Activated CD8-positive, alpha-beta memory T cell treated with anti-CD3 and anti-CD28 coated beads, Interleukin-2, amount 50 U/mL, for 1 hour (primary cell): Measurements from ENCODE around the gene ITCH.

ENCODE experiments used
- DNase-seq: peaks from one replicate; pipeline ENCODE4 v3.0.0-alpha.2; 2020; ENCODE audit errors: extremely low read depth

Gene ITCH

DNA sequence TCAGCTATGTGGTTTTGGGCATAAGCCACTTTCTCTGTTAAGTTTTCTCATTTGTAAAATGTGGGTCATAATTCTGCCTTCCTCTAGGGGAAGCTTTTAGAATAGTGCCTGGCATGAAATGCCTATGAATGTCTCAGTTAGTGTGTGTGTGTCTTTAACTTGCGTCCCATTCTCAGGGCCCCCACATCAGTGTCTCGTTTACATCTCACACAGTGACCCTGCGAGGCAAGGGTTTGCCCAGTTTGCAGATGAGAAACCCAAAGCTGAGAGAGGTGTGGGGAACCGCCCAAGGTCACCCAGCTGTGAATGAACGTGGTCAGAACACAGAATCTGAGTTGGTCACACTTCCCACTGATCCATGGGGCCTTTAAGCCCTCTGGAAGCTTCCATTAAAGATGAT lies 167.3 kb downstream of the ITCH start:
- DNase-seq: no peak

DNA sequence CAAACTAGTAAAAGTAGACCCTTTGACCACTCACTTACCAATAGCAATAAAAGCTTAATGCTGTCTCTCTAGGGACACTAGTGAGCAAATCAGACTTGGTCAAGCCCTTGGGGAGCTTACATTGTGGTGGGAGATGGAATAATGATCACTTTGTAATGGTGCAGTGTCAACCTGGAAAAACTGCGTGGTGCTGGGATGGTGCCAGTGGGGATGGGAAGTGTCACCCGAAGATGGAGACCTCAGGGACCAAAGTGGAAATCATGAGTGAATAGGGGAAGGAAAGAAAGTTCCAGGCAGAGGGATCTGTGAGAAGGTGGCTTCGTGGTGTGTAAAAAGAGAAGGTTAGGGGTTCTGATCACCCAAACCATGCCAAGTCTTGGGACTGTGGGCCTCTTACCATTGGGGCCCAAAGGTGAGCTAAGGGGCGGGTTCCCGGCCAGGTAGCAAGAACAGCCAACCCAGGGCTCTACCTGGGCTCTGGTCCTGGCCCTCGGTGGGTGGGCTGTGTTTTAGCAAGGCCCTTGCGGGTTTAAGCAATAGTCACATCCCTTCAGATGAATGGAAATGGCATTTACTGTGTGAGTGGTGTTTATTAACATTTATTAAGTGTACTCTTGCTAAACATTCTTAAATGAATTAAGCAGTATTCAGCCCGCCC lies 168.7 kb downstream of the ITCH start:
- DNase-seq: no peak

DNA sequence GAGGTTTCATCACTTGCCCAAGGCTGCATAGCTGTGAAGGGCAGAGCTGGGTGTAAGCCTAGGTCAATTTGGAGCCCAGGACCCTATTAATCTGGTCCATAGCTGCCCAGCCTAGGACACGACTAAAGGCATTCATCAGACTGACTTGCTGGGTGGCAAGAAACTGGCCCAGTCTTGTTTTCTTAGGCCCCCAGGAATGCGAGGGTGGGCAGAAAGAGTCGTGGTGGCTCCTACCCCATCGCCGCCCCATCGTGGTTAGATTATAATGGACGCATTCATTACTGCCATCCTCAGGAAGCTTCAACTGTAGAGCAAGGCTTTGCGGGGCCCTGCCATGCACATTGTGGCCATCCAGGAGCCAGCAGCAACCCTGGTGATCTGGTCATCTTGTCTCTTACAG lies 169.2 kb downstream of the ITCH start:
- DNase-seq: no peak

DNA sequence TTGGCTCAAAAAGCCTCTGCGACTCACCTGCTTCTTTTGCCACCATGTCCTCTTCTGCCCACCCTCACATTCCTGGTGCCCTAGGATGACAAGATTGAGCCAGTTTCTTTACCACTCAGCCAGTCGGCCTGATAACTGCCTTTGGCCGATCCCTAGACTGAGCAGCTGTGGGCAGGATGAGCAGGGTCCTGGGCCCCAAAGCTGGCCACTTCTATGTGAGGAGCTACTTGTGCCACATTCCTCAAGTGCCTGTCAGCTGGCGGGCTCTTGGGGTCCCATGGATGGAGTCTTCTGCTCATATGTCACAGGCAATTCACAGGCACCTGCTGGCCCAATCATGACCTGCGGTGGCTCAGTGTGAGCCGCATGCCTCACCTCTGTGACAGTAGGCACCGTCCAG lies 169.7 kb downstream of the ITCH start:
- no peak for DNase-seq

DNA sequence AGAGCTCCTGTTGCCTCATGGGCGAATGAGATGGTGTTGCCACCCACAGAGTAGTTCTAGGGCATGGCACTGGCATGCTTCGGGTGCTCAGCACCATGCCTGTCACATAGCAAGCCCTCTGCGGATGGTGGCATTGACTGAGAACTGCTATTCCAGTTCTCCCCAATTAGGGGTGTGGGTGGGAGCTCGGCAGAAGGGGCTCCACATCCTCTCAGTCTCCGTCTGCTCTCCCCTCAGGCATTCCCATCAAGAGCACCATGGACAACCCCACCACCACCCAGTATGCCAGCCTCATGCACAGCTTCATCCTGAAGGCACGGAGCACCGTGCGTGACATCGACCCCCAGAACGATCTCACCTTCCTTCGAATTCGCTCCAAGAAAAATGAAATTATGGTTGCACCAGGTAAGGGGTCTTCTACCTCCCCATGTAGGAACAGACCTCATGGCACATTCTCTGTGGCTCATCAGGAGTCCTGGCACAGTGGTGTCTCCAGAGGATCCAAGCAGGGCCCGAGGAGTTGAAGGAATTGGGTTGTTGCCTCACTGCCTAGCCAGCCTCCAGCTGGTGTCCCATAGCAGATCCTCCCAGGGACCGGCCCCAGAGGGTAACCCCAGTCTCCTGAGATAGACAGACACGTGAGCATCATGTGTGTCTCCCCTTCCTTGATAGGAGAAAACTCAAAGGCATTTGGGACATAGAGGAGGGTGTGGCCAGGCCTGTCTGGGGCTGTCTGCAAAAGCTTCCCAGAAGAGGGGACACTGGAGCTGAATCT lies 171.5 kb downstream of the ITCH start:
- DNase-seq: no peak

DNA sequence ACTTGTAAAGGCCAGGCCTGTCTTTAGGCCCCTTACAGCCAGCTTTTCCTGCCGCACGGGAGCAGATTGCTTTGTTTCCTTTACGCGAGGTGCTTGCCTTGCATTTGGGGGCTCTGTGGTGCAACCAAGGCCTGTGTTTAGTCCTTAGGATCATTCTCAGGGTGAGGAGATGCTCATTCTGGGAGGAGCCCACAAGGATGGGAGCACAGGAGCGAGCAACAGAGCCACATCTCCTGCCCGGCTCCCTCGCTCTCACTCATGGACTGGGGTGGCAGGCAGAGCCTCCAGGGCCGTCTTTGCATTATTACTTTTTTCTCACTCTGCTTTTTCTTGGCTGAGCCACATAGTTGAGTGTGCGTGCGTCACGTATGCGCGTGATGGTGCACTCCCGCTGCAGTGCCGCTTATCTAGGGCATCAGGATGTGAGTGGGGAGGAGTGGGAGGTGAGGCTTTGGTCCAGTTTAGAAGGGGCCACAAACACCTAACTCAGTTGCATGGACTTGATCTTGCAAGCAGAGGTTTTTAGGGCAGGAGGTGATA lies 172.3 kb downstream of the ITCH start:
- no peak for DNase-seq

DNA sequence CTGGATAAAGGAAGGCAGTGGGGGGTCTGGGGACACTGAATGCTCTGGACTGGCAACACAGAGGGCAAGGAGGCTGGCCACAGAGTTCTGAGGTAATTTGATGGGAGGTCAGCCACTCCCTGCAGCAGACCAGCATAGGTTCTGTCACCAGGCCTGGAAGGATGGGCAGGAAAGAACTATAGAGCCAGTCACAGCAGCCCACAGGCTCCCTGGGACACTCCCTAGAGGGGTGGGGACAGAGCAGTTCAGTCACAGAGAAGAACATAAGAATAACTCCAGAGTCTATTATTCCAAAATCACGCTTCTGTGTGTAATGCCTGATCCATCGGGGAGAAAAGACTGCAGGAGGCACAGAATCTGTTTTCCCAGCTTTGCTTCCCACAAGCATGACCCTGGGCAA lies 172.8 kb downstream of the ITCH start:
- no peak for DNase-seq

DNA sequence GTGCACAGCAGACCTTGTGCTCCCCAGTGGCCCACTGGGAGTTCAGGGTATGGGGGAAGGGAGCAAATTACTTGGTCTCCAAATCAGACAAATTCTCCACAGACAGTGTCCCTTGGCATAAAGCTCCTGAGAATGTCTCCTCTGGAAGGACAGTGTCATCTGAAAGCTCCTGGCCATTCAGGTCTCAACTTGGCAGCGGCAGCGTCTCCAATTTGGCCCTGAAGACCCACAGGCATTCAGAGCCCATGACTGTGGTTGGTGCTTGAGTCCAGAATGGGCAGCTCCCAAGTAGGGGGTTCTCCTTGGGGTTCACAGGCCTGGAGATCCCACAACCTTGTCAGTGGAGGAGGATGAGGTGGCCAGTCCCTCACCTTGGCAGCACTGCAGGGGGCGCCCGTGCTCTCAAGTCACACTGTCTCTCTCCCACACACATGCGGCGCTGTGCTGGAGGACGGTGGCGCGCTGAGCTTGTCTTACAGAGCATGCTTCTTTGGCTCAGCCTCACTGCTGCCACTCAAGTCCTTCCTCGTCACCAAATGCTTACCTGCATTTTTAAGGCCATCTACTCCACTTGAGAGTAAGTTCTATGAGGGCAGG lies 173.8 kb downstream of the ITCH start:
- no peak for DNase-seq

DNA sequence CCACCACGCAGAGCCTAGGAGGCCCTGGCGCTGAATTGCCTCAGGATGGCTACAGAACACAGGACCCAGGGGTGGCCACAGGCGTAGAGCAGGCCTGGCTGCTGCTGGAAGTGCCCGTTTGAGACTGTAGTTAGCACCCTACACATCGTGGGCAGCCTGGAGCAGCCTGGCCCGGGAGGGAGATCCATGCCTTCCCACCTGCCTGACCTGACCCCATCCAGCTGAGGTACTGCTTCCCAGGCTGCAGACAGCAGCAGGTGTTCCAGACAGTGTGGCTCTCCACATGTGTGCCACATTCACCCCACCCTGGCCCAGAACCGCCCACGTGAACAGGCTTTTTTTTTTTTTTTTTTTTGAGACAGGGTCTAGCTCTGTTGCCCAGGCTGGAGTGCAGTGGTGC lies 174.6 kb downstream of the ITCH start:
- DNase-seq: no peak

DNA sequence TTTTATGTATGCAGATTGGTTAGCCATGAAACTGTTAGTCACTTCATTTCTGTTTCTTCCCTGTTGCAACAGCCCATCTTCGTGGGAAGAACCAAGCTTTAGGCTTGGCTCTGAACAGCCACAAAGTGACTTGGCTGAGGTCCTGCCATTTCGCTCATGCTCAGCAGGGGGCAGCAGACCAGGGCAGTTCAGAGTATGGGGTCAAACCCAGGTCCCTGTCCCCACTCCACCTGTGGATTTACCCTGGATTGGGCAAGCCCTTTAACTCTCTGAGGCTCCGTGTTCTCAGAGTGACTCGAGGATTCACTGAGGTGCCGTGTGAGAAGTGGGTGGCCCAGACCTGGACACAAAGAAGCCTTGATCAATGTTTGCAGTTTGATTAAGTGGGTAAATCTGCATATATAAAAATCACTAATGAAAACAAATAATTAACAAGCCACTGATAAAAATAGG lies 175.6 kb downstream of the ITCH start:
- no peak for DNase-seq

DNA sequence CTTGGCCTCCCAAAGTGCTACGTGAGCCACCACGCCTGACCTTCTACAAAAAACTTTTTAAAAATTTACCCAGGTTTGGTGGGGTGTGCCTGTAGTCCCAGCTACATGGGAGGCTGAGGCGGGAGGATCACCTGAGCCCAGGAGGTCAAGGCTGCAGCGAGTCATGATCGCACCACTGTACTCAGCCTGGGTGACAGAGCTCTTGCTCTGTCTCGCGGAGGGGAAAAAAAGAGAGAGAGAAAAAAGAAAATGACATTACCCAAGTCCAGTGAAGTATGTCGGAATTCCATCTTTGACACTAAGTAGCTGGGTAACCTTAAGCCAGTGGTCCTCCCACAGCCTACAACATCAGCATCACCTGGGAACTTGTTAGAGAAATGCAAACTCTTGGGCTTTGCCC lies 176.7 kb downstream of the ITCH start:
- no peak for DNase-seq

DNA sequence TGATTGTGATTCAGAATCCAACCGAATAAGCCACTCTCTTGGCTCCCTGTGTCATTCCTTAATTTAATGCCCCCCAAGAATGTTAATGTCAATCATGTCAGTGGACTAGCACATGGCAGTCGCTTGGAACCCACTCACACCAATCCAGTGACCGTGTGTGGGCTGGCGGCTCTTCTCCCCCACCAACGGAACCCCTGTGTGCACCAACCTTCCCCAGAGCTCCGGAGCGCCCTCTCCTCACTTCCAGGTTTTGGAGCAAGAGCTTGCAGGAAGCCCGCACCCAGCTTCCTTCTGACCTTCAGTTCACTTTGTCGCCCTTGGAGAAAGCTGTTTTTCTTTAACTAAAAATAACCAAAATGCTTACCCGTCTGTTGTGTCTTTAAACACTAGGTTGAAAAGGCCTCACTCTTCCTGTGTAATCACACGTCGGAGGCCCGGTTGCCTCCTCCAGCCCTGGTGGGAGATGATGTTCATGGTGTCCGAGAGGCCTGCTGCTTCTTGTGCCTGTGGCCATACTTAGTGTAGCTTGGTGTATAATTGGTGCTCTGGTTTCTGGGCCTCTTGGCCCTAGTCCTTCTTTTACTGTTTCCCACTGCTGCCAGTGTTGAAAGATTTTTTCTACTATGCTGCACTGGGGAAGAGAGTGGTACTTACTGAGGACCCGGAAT lies 177.7 kb downstream of the ITCH start:
- no peak for DNase-seq

DNA sequence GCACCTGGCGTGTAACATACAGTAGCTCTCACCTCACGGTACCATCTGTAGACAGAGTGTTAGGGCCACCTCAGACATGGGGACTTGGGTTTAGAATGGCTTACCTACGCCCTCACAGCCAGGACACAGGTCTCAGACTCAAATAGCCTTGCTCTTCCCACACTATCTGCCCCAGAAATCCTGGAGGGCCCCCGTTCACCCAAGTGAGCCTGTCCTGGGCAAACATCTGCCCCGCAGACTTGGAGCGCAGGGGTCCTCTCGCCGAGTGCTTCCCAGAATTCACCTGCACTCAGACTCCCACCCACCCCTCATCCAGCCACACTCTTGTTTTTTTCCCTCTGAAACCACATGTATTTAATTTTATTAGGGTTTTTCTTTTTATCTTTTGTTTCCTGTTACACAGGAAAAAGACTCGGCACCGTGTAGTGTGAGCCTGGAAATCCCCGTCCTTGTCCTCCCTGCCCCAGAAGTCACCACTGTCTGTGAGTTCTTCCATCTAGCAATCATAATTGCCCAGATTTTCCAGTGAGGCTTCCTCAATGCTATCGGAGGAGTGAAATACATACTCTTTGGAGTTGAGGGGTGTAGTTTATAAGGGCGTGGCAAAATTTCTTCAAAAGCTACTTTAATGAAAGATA lies 178.3 kb downstream of the ITCH start:
- no peak for DNase-seq

DNA sequence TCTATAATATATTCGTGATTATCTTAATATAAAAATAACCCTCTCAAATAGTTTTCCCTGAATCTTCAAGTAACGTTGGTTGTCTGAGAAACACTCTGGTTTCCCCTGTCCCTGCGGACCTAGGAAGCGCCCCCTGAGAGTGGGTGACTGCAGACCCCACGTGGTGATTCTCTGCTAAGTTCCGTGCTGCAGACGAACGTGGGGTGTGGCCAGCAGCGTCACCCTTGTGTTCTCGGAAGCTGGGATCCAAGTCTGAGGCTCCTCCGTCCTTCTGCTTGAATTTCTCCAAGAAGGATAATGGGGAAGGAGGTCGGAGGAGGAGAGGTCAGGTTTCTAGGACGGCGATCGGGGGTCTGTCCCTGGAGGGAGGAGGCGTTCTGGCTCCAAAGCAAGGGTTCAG lies 178.8 kb downstream of the ITCH start:
- no peak for DNase-seq

DNA sequence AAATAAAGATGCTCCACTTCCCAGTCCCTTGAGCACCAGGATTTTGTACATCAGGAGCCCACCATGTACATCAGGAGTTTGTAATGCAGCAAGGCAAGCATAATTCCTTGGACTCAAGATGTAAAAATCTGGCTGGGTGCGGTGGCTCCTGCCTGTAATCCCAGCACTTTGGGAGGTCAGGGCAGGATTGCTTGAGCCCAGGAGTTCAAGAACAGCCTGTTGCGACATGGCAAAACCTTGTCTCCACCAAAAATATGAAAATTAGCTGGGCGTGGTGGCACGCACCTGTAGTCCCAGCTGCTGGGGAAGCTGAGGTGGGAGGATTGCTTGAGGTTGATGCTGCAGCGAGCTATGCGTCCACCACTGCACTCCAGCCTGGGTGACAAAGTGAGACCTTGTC lies 179.4 kb downstream of the ITCH start:
- DNase-seq: no peak

DNA sequence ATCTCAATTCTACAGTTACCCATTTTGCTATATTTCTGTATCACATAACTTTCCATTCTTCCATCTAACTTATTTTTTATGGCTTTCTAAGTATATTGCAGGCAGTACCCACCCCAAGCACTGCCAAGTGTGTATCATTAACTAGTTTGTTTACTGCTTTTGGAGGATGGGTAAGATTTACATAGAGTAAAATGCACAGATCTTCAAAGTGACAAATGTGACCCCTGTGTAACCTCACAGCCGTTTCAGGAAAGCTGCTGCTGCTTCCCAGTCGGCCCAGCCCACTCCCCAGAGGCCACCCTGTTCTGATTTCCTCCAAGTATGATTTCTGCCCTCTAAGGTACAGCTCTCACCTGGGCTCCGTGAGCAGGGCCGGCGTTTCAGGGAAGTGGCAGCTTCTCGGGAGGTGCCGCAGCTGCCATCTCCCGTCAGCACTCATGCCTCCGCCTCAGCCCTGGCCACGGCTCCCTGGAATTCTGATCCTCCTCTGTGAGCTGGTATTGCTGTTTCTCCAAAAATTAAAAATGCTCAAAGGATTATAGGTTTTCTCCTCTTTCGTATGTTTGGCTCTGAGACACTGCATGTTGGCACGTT lies 180.5 kb downstream of the ITCH start:
- DNase-seq: no peak

DNA sequence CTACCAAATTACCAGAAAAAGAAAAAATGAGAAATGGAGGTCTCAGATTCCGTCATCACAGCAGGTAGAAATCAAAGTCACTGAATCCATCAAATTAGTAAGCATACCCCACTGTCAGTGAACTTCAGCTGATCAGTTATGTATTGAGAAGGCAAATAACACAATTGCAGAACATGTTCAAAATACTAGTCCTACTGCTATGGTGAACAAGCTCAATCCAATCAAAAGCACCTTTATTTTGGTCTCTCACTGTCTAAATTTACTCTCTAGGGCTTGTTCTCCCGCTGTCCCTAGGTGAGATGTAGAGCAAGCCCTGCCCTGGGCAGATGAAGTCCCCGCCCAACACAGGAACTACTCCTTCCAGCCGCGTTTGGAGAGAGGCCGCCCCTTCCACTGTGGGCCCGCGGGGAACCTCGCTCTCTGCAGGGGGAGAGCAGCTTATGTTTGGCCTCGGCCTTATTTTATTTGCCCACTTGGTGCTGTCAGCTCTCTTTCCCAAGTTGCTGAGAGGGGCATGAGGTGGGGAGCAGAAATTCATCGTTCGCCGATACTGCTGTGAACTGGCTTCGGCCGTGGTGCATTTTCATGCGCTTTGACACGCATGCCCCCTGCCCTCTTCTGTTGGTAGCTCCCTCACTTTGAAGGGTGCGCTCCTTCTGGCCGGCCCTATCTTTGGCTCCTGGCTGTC lies 181.2 kb downstream of the ITCH start:
- no peak for DNase-seq

DNA sequence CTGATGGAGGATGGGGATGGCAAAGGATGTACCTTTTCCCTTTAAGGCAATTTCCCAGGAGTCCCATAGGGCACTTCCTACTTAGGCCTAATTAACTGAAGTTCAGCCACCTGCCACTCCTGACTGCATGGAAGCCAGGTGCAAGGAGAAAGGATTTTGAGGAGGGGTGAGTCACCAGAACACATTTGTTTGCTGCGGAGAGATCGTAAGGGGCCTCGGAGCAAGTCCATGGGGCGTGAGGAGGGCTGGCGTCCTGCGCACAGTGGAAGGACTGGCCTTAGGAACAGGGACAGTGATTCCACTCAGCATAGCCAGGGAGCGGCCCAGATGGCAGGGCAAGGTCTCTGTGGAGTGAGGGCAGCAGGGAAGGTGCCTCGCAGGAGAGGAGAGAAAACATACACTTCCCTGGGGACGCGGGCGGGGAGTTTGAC lies 183.7 kb downstream of the ITCH start:
- no peak for DNase-seq

DNA sequence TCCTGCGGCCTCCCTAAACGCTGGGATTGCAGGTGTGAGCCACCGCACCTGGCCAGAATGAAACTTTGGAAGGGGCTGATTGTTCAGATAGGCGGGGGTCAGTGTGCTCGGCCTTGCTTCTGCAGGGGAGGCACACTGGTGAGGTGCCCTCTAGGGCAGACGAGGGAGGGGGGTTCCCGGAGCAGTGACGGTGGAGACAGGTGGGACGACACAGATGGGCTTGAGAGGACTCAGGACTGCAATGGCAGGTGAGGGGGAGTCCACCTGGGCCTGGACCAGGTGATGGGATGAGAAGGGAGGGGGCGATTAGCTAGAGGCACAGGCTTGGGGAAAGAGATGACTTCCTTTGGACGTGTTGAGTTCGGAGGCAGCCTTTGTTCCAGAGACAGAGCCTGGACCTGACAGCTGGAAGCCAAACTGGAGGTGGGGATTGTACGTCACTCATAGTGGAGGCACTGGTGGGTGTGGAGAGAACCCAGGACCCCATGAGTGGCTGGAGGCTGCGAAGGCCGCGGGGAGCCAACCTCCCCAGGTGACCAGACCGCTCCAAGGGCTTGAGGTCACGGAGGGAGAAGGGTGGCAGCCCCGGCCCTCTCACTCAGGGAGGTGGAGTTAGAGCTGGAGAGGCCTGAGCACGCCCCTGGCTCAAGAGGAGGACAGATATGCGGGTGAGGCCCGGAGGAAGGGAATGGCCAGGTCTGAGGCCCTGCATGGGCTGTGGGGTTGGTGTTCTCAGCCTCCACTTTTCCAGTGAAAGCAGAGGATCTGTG lies 185.0 kb downstream of the ITCH start:
- DNase-seq: no peak

DNA sequence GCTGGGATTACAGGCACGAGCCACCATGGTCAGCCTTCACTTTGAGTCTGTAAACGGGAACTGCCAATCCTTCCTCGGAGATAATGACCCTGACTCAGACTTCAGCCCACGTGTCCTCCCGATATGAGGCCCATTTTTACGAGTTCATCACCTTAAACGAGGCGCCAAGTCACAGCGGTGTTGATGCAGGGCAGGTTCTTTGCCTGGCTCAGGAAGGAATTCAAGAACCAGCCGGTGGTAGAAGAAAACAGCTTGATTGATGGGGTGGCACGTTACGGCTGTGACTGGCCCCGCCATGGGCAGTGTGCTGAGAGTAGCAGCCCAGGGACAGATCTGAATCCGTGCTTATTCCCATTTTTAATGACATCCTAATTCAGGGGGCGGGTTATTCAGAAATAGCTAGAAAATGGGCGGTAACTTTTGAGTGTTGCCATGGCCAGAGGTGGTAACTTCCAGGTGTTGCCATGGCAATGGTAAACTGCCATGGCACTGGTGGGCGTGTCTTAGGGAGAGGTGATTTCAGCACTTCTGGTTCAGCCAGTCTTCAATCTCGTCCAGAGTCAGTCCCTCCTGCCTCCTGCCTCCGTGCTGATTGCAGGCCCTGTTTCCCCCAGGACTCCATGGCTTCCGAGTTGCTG lies 186.3 kb downstream of the ITCH start:
- no peak for DNase-seq
